Heart right ventricle (tissue), 16 donors: ENCODE results near the gene ADCK1. TPM values are rescaled to one million over a fixed set of nuclear protein-coding genes. Genes with fewer than 3 reads are reported as not detected.

Experiments used
- ATAC-seq, 8 donors: fragments of 200-7000 bp; cut with Tn5 transposase; one replicate each; pipeline ENCODE4 v1.9.1; 2020; ENCODE audit warnings: mild to moderate bottlenecking in 8 of 8, moderate library complexity in 8 of 8, moderate number of reproducible peaks in 1 of 8
- DNase-seq, 2 donors: peaks; one replicate each; pipeline ENCODE4 v3.0.0-alpha.2; 2020
- H3K27ac ChIP-seq, 10 donors: fragments of 200-600 bp; sonication (generic) in 2 of 10; one replicate each; pipeline versions ENCODE4 v1.5.0 to v1.8.0; 2020 to 2022; ENCODE audit warnings: mild to moderate bottlenecking in 3 of 10
- H3K27me3 ChIP-seq, 7 donors: fragments of 200-600 bp; one replicate each; pipeline ENCODE4 v1.8.0; 2021 to 2022; ENCODE audit warnings: mild to moderate bottlenecking in 2 of 7
- H3K36me3 ChIP-seq, 9 donors: fragments of 200-600 bp; sonication (generic) in 1 of 9; one replicate each; pipeline versions ENCODE4 v1.5.0 to v1.8.0; 2020 to 2022; ENCODE audit warnings: mild to moderate bottlenecking in 2 of 9
- H3K4me1 ChIP-seq, 9 donors: fragments of 200-600 bp; sonication (generic) in 1 of 9; one replicate each; pipeline versions ENCODE4 v1.5.0 to v1.8.0; 2020 to 2022; ENCODE audit warnings: mild to moderate bottlenecking in 4 of 9
- H3K4me3 ChIP-seq, 10 donors: fragments of 200-600 bp; sonication (generic) in 2 of 10; one replicate each; pipeline versions ENCODE4 v1.5.0 to v1.8.0; 2020 to 2022; ENCODE audit warnings: mild to moderate bottlenecking in 7 of 10, moderate library complexity in 2 of 10
- H3K9me3 ChIP-seq, 11 donors: fragments of 200-600 bp in 10 of 11; sonication (generic) in 2 of 11; one replicate each; pipeline versions ENCODE4 v1.5.0 to v1.8.0; 2013 to 2022; ENCODE audit warnings: mild to moderate bottlenecking in 2 of 11, control low read depth in 1 of 11, moderate library complexity in 1 of 11
- CTCF ChIP-seq, 9 donors: fragments of 200-600 bp; sonication (generic) in 2 of 9; IDR thresholded peaks; one replicate each; pipeline versions ENCODE4 v1.5.0 to v1.8.0; 2021 to 2022; ENCODE audit warnings: antibody characterized with exemption in 9 of 9, mild to moderate bottlenecking in 5 of 9, moderate library complexity in 1 of 9
- WGBS, 2 donors: extraction: QIAGEN DNeasy Blood & Tissue Kit; methylation state at CpG; one replicate each; pipeline ENCODE4 v1.1.7; 2013; ENCODE audit warnings: inconsistent platforms in 1 of 2; 5-methylcytosine and 5-hydroxymethylcytosine counted together
- intact Hi-C, 10 donors: fragments of 100-400 bp; cut with DNase I; formaldehyde crosslinking; loops; one replicate each; pipeline versions ENCODE4 v1.11.1 to v1.14.2; 2022
- polyA plus RNA-seq, 2 donors: library from polyadenylated mRNA; stranded (reverse); fragments of 200-250 nt; gene quantifications; one replicate each; pipeline ENCODE4 v1.2.3, GENCODE V29; 2013
- total RNA-seq, 10 donors: library from RNA; stranded (reverse); fragmentation: NEBNext Ultra II Directional in 3 of 10; extraction: Animal tissue kit (Norgen Biotek cat#: 25700) in 3 of 10; gene quantifications; one replicate each; pipeline versions ENCODE4 v1.2.1 to v1.2.4, GENCODE V29; 2021 to 2023
- donor health status: Arrhythmogenic right ventricular cardiomyopathy.
- donor health status: ischemic (EF 13 %, LVEDD 7.1; RV severe dilation, severe dysfunction).
- donor health status: healthy with polysubstance abuse.
- donor health status: DM: no; HTN: yes; CAD: no.
- donor health status: DM: no; HTN: no; CAD: no.
- donor health status: ischemic (EF 25% LVEDD 6.9; RV normal size, moderate dysfunction).
- donor health status: ischemic (EF 25% LVEDD 5.7; RV mildly dilated, moderate dysfunction).
- donor health status: healthy.
- donor health status: DM: yes; HTN: yes; CAD: no.
- donor health status: Ischemic cardiomyopathy.
- donor health status: ischemic (EF 35%, LVEDD 5.7; RV mildly dilated, moderate dysfunction).
- donor health status: nonischemic (EF 11% LVEDD 7.7; RV severe dilation, severe dysfunction).
- donor health status: DM: yes; HTN: yes; CAD: no.
- donor health status: PGD.
- donor health status: ischemic (EF 29% LVEDD 5.4; RV normal size, mild dysfunction).
- donor health status: nonischemic (EF 23%, LVEDD 6.1; RV moderate dilation, normal function).

Gene ADCK1
- total and polyA plus RNA-seq, 12 donors: 6.2 to 33.9 (median 7.3) TPM

DNA sequence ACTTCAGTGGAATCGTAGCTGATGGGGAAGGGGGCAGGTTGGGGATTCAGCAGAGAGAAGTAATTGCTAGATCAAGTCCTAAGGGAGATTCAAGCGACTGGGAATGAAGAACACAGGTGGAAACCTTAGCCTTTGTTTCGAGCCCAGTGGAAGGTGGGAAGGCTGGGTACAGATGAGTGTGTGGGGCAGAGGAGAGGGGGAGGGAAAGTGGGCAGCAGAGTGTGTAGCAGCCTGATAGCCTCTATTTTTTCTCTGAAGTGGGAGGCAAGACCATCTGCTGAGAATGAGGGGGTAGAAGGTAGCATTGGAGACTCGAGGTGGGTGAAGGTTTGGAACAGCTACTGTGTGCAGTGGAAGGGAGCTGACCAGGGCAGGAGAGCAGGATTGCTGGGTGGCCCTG lies 91.0 kb downstream of the ADCK1 start:
- intact Hi-C loops: no loop called here
- ATAC-seq (peak in 1 of 8 donors; percentile 10), DNase-seq (no peak)
- Histone ChIP-seq H3K27ac (no peak overlapping the region), H3K9me3 (peaks cover 0 to 14% (median 0%) of the 10 kb centered on the region in 11 donors), H3K4me3 (no peak overlapping the region), H3K27me3 (no peaks in the 10 kb centered on the region), H3K36me3 (peaks cover 0 to 21% (median 0%) of the 10 kb centered on the region in 9 donors), H3K4me1 (peaks cover 0 to 15% (median 3%) of the 10 kb centered on the region in 9 donors)
- 90 to 98% methylated on average over 4 of the region's 4 CpGs for WGBS, 2 donors
- TF ChIP-seq CTCF (IDR thresholded peaks at IDR 0.05): no peak

GRCh38 chr14:77892381-77892871 lies 92.5 kb downstream of the ADCK1 start:
- Histone ChIP-seq H3K36me3 (peaks cover 0 to 16% (median 0%) of the 10 kb centered on the region in 9 donors), H3K27me3 (no peaks in the 10 kb centered on the region), H3K4me3 (no peak overlapping the region), H3K9me3 (peaks cover 0 to 14% (median 0%) of the 10 kb centered on the region in 11 donors), H3K4me1 (peaks cover 0 to 15% (median 3%) of the 10 kb centered on the region in 9 donors), H3K27ac (peak overlapping the region in 1 of 10 donors; percentile 52)
- intact Hi-C loops: no loop called here
- peak in 1 of 9 donors; percentile 15 for TF ChIP-seq CTCF (IDR thresholded peaks at IDR 0.05)
- DNase-seq: peak; percentile 23 to 29
- peak; percentile 43 to 97 (median 90) for ATAC-seq
- WGBS, 2 donors: 51 to 54% methylated on average over 4 of the region's 4 CpGs

GRCh38 chr14:77892890-77893484 lies 93.1 kb downstream of the ADCK1 start:
- no peak overlapping the region for H3K4me3 ChIP-seq
- WGBS, 2 donors: 98% methylated on average over 5 of the region's 5 CpGs
- H3K9me3 ChIP-seq: peaks cover 0 to 14% (median 0%) of the 10 kb centered on the region in 11 donors
- H3K27ac ChIP-seq: peak overlapping the region in 1 of 10 donors; percentile 52
- DNase-seq (no peak), ATAC-seq (peak in 1 of 8 donors; percentile 13)
- TF ChIP-seq CTCF (IDR thresholded peaks at IDR 0.05): no peak
- intact Hi-C loops: no loop called here
- H3K36me3 ChIP-seq: peaks cover 0 to 11% (median 0%) of the 10 kb centered on the region in 9 donors
- H3K27me3 ChIP-seq: no peaks in the 10 kb centered on the region
- H3K4me1 ChIP-seq: peaks cover 0 to 15% (median 3%) of the 10 kb centered on the region in 9 donors

DNA sequence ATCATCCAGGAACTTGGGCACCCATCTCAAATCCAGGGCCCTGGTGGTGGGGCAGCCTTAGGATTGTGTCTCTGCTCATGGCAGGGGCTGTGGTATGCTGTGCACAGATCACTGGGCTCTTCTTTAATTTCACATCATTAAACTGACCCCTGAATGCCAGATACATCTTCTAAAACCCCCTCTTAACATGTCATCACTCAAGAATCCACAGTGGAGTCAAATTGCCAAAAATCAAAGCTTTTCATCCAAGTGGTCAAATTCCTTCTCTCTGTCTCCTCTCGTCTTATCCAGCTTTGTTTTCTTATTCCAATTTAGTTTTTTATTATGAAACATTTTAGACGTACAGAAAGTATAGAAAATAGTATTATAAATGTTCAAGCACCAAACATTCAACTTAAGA lies 97.5 kb downstream of the ADCK1 start:
- Histone ChIP-seq H3K27me3 (no peaks in the 10 kb centered on the region), H3K4me1 (peaks cover 0 to 4% (median 0%) of the 10 kb centered on the region in 9 donors), H3K27ac (no peak overlapping the region), H3K9me3 (no peaks in the 10 kb centered on the region), H3K4me3 (no peak overlapping the region), H3K36me3 (peaks cover 0 to 12% (median 0%) of the 10 kb centered on the region in 9 donors)
- intact Hi-C loops: no loop called here
- WGBS, 2 donors: 76 to 79% methylated on average over 2 of the region's 2 CpGs
- ATAC-seq (no peak), DNase-seq (no peak)
- no peak for TF ChIP-seq CTCF (IDR thresholded peaks at IDR 0.05)
